ENCODE data around the gene RAD54L. TPM values are rescaled to one million over a fixed set of nuclear protein-coding genes. Genes with fewer than 3 reads are reported as not detected.
A peak's percentile ranks its signal among the peaks of the same experiment; 100 is the strongest.

The RAD54L gene
- 44.8 and 56.4 TPM in 2 replicates for total RNA-seq (2021)
- percentile 90 among the genes with signal in this experiment for Bru-seq, nascent RNA
- percentile 80 among the genes with signal in this experiment for BruChase-seq, experiment 1, labeled RNA remaining after a 2-hour chase
- BruChase-seq, experiment 2, labeled RNA remaining after a 6-hour chase, result percentile 87 among the genes with signal in this experiment
- long read RNA-seq, transcript RAD54L-201 (18 exons, 3,108 nt), result major isoform, 53 of 82 reads
- long read RNA-seq, partial matches to known transcripts, result 10 of 82 reads
- long read RNA-seq, other reads (novel, unspliced or antisense), result 18 of 82 reads

DNA sequence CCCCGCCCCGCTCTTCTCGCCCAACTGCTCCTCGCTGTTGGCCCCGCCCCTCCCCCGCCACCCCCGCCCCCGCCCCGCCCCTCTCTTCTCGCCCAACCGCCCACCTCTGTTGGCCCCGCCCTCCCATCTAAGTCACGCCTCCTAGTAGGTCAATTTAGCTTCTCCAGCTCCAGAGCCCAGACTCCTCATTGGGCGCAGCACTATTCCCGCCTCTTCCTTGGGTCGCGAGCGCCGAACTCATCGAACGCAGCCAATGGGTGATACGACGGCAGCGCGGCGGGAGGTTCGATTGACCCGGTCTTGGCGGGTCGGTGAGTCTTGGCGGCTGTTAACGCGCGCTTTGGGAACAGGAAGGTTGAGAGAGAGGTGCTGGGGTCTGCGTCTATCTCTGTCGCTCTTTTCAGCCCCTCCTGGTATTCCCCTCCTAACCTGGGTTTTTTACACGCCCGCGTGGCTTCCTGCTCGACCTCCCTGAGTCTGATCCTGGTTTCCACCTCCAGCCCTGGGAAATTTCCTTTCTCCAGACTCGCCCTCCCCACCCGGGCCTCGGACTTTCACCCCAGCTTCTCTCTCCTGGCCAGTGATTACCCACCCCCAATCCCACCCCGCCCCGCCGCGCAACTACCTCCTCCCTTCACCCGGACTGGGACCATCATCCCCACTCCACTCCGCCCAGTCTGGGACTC lies at the start of gene RAD54L:
TSS of gene RAD54L (plus strand) at position 328 of the 686 bp plus-strand sequence. CDS start 643 bp downstream, outside the sequence.
- Histone ChIP-seq H3K9me2 (ENCODE audit: insufficient read depth) (no peaks in the 10 kb centered on the region), H4K20me1 (ENCODE audit: insufficient read depth) (no peaks in the 10 kb centered on the region), H3K4me1 (replicated peaks; ENCODE audit: insufficient read depth) (peaks cover 21% of the 10 kb centered on the region), H3K79me2 (ENCODE audit: low read depth) (peaks cover 27% of the 10 kb centered on the region), H3K36me3 (ENCODE audit: low read depth) (peaks cover 11% of the 10 kb centered on the region), H3K4me3 (peak within 1 kb of the TSS; percentile 72), H3K4me2 (peak within 1 kb of the TSS; percentile 86), H3K27me3 (ENCODE audit: insufficient read depth, low read depth) (no peaks in the 10 kb centered on the region), H3K9me3 (ENCODE audit: insufficient read depth, low read depth) (no peaks in the 10 kb centered on the region), H2AFZ (peak within 1 kb of the TSS; percentile 98), H3K27ac (peak within 1 kb of the TSS; percentile 60), H3F3A (ENCODE audit: insufficient read depth, low read depth) (peaks cover 17% of the 10 kb centered on the region; the same call in 1 of the 2 replicates)
- intact Hi-C loops (cut with micrococcal nuclease; ENCODE audit: unreplicated experiment), result loop anchor here (1.0 to 10.0 kb wide), 4 partner anchors 55 to 563 kb away; partner anchors contain the start of genes GPBP1L1, LRRC41, NSUN4 and TMEM69
- POLR2A ChIA-PET (ENCODE audit: unreplicated experiment), result interaction anchor here (0.5 to 1.4 kb wide), 18 partner anchors 13 to 1515 kb away, joined by 3 to 31 read pairs (median 8); partner anchors contain the start of gene GPBP1L1
- DNase-seq, result peak; percentile 95 to 99
- CTCF ChIA-PET, result interaction anchor here (0.5 to 1.9 kb wide), 10 partner anchors 10 to 944 kb away, joined by 3 to 26 read pairs (median 5); no protein-coding TSS in a partner anchor
- no TSS peak for BruUV-seq (replicated peaks)
- no peak for TF ChIP-seq EZH2 (IDR thresholded peaks at IDR 0.05; ENCODE audit: low read depth)
- TF ChIP-seq, protein P1, sequence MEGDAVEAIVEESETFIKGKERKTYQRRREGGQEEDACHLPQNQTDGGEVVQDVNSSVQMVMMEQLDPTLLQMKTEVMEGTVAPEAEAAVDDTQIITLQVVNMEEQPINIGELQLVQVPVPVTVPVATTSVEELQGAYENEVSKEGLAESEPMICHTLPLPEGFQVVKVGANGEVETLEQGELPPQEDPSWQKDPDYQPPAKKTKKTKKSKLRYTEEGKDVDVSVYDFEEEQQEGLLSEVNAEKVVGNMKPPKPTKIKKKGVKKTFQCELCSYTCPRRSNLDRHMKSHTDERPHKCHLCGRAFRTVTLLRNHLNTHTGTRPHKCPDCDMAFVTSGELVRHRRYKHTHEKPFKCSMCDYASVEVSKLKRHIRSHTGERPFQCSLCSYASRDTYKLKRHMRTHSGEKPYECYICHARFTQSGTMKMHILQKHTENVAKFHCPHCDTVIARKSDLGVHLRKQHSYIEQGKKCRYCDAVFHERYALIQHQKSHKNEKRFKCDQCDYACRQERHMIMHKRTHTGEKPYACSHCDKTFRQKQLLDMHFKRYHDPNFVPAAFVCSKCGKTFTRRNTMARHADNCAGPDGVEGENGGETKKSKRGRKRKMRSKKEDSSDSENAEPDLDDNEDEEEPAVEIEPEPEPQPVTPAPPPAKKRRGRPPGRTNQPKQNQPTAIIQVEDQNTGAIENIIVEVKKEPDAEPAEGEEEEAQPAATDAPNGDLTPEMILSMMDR (conservative IDR thresholded peaks at IDR 0.05), result no peak

DNA sequence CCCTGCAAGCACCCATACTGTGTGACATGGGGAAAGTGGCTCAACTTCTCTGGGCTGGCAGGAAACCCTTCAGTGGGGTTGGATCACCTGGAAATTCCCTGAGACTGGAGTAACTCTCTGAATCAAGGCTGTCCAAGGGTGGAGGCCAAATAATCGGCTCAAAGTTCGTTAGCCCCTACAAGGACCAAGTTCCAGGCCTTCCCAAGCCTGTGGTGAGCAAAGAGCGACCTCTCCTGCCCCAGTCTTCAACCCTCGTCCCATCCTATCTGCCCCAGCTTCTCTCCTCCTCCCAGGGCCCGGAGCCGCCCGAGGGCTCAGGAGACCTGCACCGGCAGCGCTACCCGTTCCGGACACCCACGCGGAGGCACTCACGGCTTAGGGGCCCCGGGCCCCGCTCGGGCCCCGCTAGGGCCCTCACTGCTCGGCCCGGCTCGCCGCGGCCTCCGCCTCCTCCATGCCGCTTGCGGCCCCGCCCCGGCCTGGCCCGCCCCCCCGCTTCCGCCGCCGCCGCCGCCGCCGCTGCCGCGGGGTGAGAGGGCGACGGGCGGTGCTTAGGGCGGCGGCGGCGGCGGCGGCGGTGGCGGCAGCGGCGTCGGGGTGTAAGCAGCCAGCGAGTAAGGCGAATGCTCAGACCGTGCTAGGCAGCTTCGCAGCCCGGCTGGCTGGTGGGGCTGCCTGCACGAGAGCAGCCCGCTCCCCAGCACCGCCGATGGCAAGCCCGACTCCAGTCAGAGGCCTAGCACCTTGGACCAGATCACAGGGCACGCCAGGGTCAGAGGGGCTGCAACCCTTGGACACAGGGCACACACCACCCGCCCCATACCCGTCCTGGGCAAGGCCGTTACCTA lies 49.4 kb upstream of the RAD54L start, which contains the start of gene POMGNT1:
TSS of gene POMGNT1 (minus strand) at position 471 of the 848 bp plus-strand sequence. CDS start 613 bp downstream, outside the sequence.
- Histone ChIP-seq H3K9me2 (ENCODE audit: insufficient read depth) (no peaks in the 10 kb centered on the region), H3K9me3 (ENCODE audit: insufficient read depth, low read depth) (no peaks in the 10 kb centered on the region), H3K36me3 (ENCODE audit: low read depth) (peaks cover 5% of the 10 kb centered on the region; the same call in 1 of the 2 replicates), H2AFZ (peak within 1 kb of the TSS; percentile 96), H3K27ac (peak within 1 kb of the TSS; percentile 43), H3K79me2 (ENCODE audit: low read depth) (peaks cover 15% of the 10 kb centered on the region), H3K4me3 (peak within 1 kb of the TSS; percentile 87), H3K4me2 (peak within 1 kb of the TSS; percentile 92), H3K27me3 (ENCODE audit: insufficient read depth, low read depth) (no peaks in the 10 kb centered on the region), H3F3A (ENCODE audit: insufficient read depth, low read depth) (peaks cover 44% of the 10 kb centered on the region), H4K20me1 (ENCODE audit: insufficient read depth) (no peaks in the 10 kb centered on the region), H3K4me1 (replicated peaks; ENCODE audit: insufficient read depth) (peaks cover 14% of the 10 kb centered on the region)
- no TSS peak for BruUV-seq (replicated peaks)
- CTCF ChIA-PET, result interaction anchor here (0.5 to 2.1 kb wide), 5 partner anchors 16 to 1466 kb away, joined by 3 to 11 read pairs (median 7); no protein-coding TSS in a partner anchor
- POLR2A ChIA-PET (ENCODE audit: unreplicated experiment), result interaction anchor here (0.5 to 0.8 kb wide), 2 partner anchors 81 to 93 kb away, joined by 4 to 7 read pairs; no protein-coding TSS in a partner anchor
- no peak for TF ChIP-seq EZH2 (IDR thresholded peaks at IDR 0.05; ENCODE audit: low read depth)
- TF ChIP-seq, protein P1 (conservative IDR thresholded peaks at IDR 0.05), result no peak
- intact Hi-C loops (cut with micrococcal nuclease; ENCODE audit: unreplicated experiment), result loop anchor here (1.0 kb wide), 3 partner anchors 10 to 25 kb away; no protein-coding TSS in a partner anchor
- peak in 1 of 2 experiments; percentile 83 for DNase-seq

Measured in PC-9 (cell line).